ENCODE data around the gene SMIM14.
A peak's percentile ranks its signal among the peaks of the same experiment; 100 is the strongest.
"Not testable (repeated sequence)": the region's sequence is repeated elsewhere in the genome, so short reads cannot be mapped to it uniquely, and the experiment has no call there.

Gene SMIM14

GRCh38 chr4:39638354-39639239, at the start of gene SMIM14:
Gene SMIM14, minus strand, starts transcription at chr4:39638865. Its CDS starts 33,720 bp downstream, at chr4:39605145.
- peak; percentile 94 for DNase-seq (ENCODE audit: low read depth, low spot score)

- DNase-seq (ENCODE audit: low read depth, low spot score): no peak
Observed at GRCh38 chr4:39687014-39687413, 48.3 kb upstream of the SMIM14 start.

- DNase-seq (ENCODE audit: low read depth, low spot score): no peak
Observed at GRCh38 chr4:39685990-39686389, 47.3 kb upstream of the SMIM14 start.

GRCh38 chr4:39682138-39682537, 43.5 kb upstream of the SMIM14 start:
- no peak for DNase-seq (ENCODE audit: low read depth, low spot score)

GRCh38 chr4:39681003-39681402, 42.3 kb upstream of the SMIM14 start:
- not testable (repeated sequence) for DNase-seq (ENCODE audit: low read depth, low spot score)

GRCh38 chr4:39675681-39676080, 37.0 kb upstream of the SMIM14 start:
- DNase-seq (ENCODE audit: low read depth, low spot score): not testable (repeated sequence)

- not testable (repeated sequence) for DNase-seq (ENCODE audit: low read depth, low spot score)
Observed at GRCh38 chr4:39670296-39670695, 31.6 kb upstream of the SMIM14 start.

GRCh38 chr4:39668887-39669286, 30.2 kb upstream of the SMIM14 start:
- DNase-seq (ENCODE audit: low read depth, low spot score): no peak

GRCh38 chr4:39667706-39668105, 29.0 kb upstream of the SMIM14 start:
- no peak for DNase-seq (ENCODE audit: low read depth, low spot score)

- no peak for DNase-seq (ENCODE audit: low read depth, low spot score)
Observed at GRCh38 chr4:39664828-39665731, 26.4 kb upstream of the SMIM14 start.

- no peak for DNase-seq (ENCODE audit: low read depth, low spot score)
Observed at GRCh38 chr4:39662683-39663082, 24.0 kb upstream of the SMIM14 start.

GRCh38 chr4:39660757-39661156, 22.1 kb upstream of the SMIM14 start:
- no peak for DNase-seq (ENCODE audit: low read depth, low spot score)

- DNase-seq (ENCODE audit: low read depth, low spot score): no peak
Observed at GRCh38 chr4:39660045-39660444, 21.4 kb upstream of the SMIM14 start.

GRCh38 chr4:39658756-39659155, 20.1 kb upstream of the SMIM14 start:
- no peak for DNase-seq (ENCODE audit: low read depth, low spot score)

GRCh38 chr4:39657465-39657864, 18.8 kb upstream of the SMIM14 start:
- DNase-seq (ENCODE audit: low read depth, low spot score): no peak

GRCh38 chr4:39656638-39657037, 18.0 kb upstream of the SMIM14 start:
- DNase-seq (ENCODE audit: low read depth, low spot score): not testable (repeated sequence)

GRCh38 chr4:39655876-39656275, 17.2 kb upstream of the SMIM14 start:
- no peak for DNase-seq (ENCODE audit: low read depth, low spot score)

GRCh38 chr4:39655211-39655610, 16.5 kb upstream of the SMIM14 start:
- DNase-seq (ENCODE audit: low read depth, low spot score): no peak

- DNase-seq (ENCODE audit: low read depth, low spot score): not testable (repeated sequence)
Observed at GRCh38 chr4:39651586-39651985, 12.9 kb upstream of the SMIM14 start.

- no peak for DNase-seq (ENCODE audit: low read depth, low spot score)
Observed at GRCh38 chr4:39649639-39650265, 11.1 kb upstream of the SMIM14 start.

- DNase-seq (ENCODE audit: low read depth, low spot score): no peak
Observed at GRCh38 chr4:39648827-39649558, 10.3 kb upstream of the SMIM14 start.
